GM15510 (cell line): ENCODE measurements around the gene OMP.

ENCODE experiments used
- POLR2A ChIP-seq: IDR thresholded peaks from 3 replicates; pipeline ENCODE4 v1.6.1; 2011; ENCODE audit warnings: borderline replicate concordance; ENCODE audit not compliant: insufficient read length; ENCODE audit errors: extremely low read depth

The OMP gene

DNA sequence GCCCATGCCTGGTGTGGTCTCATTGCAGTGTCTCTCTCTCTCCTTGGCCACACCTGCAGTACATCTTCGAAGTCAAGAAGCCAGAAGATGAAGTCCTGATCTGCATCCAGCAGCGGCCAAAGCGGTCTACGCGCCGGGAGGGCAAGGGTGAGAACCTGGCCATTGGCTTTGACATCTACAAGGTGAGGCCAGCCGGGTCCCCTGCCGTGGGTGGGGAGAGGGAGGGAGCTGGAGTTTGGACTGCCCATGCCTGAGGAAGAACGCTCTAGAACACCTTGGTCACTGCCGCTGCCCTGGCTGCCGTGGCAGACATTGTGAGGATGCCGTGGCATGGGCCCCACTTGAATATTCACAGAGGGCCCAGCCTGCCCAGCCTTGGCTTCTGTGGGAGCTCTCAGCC lies 16.3 kb downstream of the OMP start:
- TF ChIP-seq POLR2A, result no peak

GRCh38 chr11:77119531-77119936 lies 16.9 kb downstream of the OMP start:
- TF ChIP-seq POLR2A, result no peak

DNA sequence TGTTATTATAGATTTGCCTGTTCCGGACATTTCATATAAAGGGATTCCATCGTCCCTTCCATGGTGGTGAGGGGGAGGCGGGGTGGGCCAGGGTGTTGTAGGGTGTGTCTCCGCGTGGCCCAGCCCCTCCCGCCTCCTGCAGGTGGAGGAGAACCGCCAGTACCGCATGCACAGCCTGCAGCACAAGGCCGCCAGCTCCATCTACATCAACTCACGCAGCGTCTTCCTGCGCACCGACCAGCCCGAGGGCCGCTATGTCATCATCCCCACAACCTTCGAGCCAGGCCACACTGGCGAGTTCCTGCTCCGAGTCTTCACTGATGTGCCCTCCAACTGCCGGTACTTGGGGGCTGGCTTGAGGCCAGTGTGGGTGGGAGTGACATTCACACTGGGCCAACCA lies 17.9 kb downstream of the OMP start:
- TF ChIP-seq POLR2A, result no peak

DNA sequence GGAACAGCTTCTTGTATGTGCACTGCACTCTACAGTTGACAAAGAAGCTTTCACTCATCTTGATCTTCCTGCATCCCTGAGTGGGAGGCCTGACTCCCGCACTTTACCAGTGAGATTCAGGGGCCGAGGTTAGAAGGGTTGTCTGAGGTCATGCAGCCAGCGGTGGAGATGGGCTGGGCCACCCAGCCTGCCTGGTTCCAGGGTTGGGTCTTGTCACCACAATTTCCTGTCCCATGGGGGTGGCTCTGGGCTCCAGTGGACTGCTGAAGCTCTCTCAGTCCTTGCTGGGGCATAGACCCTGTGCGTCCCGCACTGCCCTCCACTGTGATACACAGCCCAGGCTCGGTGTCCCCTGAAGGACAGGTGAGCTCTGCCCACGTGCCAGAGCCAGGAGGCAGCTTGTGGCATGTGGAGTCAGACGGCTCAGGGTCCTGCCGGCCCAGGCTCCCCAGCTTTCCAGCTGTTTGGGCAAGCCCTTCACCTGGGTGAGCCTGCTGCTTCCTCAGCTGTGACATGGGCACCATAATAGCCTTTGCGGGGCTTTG lies 18.5 kb downstream of the OMP start:
- no peak for TF ChIP-seq POLR2A

DNA sequence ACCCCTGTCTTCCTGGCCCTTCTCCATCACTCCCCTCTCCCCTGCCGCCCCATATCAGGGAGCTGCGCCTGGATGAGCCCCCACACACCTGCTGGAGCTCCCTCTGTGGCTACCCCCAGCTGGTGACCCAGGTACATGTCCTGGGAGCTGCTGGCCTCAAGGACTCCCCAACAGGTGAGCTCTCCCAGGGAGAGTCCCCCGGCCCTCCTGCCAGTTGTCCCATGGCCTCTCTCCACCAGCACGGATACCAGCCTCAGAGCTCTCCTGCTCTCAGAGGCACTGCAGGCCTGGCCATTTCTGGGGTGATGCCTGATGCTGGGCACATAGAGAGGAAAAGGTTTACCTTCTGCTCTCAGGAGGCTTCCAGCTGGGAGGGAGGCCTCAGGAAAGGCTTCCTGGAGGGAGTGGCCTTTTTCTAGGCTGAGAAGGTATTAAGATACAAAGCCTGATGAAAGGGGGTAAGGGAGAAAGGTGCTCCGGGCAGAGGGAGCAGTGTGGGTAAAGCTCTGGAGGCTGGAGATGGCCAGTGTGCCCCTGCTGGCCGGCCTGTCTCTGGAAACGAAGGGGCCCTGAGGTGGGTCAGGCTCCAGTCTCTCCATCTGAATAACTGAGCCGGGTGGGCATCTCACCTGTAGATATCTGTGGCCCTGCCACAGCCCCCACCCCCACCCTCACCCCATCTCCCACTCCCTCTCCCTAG lies 19.4 kb downstream of the OMP start:
- TF ChIP-seq POLR2A, result no peak

GRCh38 chr11:77122576-77123212 lies 20.1 kb downstream of the OMP start:
- no peak for TF ChIP-seq POLR2A

DNA sequence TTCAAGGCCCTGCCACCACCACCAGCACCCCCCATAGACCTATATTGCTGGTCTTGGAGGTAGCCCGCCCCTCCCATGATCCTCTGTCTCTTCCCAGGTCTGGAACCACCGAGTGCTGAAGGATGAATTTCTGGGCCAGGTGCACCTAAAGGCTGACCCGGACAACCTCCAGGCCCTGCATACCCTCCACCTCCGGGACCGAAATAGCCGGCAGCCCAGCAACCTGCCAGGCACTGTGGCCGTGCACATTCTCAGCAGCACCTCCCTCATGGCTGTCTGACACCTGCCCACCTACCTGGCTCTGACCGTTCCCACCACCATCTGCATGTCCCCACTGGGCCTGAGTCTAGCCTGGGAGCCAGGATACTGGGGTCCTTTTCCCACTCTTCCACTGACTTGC lies 21.0 kb downstream of the OMP start:
- TF ChIP-seq POLR2A, result no peak

GRCh38 chr11:77124041-77124440 lies 21.4 kb downstream of the OMP start:
- no peak for TF ChIP-seq POLR2A

- TF ChIP-seq POLR2A, result no peak
Observed at GRCh38 chr11:77124488-77124887, 21.8 kb downstream of the OMP start.

DNA sequence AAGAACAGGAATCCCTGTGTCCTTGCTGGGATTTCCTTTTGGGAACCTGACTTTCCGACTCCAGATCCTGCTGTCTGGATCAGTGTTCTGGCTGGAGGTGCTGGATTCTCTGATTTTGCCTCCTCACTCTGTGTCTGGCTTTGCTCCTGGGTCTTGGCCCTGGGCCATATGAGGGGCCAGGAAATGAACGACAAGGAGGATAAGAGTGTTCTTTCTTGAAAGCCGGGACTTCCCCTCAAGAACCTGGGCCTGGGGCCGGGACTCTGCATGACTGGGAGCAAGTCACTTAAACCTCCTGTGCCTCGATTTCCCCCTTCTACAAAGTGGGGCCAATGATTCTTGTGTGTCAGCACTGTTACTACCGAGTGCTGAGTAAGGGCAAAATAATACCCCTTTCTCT lies 22.6 kb downstream of the OMP start:
- no peak for TF ChIP-seq POLR2A

DNA sequence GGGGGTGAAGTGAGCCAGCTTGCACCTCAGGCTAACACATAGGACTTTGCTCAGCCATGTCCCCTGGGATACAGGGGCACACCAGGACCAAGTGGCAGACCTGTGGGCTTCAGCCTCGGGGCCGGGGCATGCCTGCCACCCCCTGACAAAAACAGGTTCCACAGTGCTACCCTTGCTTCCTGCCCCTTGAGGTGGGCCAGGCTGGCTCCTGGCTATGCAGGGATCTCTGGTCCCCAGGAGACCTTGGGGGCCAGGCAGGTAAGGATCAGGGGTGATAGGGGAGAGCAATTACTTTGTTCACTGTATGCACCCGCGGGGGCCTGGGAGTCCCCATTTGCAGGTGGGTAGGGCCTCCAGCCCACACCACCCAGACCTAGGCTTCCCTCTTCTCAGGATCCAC lies 23.1 kb downstream of the OMP start:
- TF ChIP-seq POLR2A, result no peak

DNA sequence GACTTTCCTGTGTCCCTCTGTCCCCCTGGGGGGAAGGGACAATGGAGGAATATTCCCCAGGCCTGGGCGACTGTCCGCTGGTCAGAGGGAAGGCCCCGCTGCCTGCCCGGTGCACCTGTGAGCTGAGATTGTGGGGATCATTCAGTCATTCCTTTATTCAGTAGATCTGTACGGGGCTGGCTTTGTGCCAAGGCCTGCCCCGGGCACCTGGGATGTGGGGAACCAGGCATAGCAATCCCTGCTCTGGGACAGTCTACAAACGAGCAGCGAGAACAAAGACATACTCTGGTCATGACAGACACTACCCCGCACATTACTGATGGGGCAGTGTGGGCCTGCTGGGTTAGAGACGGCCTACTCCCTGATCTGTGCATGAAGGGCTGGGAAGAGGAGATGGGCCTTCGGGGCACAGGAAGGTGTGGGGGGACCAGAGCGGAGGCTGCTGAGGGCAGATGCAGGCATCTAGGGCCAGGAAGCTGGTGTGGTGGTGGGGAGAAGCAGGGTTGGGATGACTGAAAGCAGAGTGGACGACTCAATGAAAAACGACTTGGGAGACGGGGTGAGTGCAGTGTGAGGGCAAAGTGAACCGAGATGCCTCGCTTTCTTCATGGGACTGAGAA lies 23.6 kb downstream of the OMP start:
- no peak for TF ChIP-seq POLR2A

GRCh38 chr11:77126861-77127234 lies 24.2 kb downstream of the OMP start:
- TF ChIP-seq POLR2A, result no peak

- TF ChIP-seq POLR2A, result no peak
Observed at GRCh38 chr11:77127235-77127911, 24.7 kb downstream of the OMP start.
